ENCODE results near the gene TBL1X.

TBL1X gene

DNA sequence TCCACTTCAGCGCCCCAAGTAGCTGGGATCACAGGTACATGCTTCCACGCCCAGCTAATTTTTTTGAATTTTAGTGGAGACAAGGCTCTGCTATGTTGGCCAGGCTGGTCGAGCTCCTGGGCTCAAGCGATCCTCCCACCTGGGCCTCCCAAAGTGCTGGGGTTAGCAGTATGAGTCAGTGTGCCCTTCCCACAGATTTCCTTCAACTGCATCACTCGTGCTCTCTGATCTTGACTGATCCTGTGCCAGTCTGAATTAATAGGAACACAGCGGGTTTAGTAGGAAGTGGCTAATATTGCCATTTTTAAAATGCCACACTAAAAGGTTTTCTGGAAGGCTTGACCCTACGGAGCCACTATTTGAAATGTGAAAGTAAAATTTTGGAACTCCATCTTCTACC, 317.1 kb downstream of the TBL1X start:
- DNase-seq, result no peak

DNA sequence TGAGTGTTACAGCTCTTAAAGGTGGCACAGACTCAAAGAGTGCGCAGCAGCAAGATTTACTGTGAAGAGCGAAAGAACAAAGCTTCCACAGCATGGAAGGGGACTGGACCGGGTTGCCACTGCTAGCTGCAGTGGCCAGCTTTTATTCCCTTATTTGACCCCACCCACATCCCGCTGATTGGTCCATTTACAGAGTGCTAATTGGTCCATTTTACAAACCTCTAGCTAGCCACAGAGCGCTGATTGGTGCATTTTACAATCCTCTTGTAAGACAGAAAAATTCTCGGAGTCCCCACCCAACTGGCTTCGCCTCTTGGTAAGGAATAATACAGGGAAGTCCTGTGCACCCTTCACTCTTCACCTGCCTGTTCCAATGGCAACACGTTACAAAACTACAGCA, 319.5 kb downstream of the TBL1X start:
- DNase-seq, result no peak

DNA sequence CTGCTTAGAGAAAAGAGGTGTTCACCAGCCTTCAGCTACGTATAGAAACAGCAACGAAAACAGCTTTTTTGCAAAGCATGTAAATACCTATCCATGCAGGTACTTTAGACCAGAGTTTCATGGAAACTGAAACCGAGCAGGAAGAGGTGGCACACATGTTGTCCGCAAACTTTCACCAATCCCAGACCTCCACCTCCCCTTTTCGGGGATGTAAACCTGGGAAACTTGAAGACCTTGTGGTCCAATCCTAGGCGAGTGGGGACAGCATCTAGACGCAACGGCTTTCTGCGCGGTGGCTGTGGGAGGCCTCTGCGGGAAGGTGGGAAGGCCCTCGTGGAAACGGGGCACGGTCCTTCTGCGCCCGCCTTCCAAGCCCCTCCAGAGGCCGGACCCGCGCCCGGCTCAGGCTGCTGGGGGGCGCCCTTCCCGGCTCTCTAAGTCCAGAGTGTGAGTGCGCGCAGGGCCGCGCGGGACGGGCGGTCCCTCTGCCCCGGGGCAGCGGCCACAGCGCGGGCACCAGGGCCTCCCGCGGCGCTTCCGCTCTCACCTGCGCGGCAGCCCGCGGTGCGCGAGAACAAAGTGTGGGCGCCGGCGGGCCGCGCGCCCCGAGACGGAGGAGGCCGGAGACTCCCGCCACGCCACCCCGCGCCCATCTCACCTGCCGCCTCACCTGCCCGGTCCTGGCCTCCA, 320.5 kb downstream of the TBL1X start:
- DNase-seq, result peak in 1 of 2 experiments; percentile 42

DNA sequence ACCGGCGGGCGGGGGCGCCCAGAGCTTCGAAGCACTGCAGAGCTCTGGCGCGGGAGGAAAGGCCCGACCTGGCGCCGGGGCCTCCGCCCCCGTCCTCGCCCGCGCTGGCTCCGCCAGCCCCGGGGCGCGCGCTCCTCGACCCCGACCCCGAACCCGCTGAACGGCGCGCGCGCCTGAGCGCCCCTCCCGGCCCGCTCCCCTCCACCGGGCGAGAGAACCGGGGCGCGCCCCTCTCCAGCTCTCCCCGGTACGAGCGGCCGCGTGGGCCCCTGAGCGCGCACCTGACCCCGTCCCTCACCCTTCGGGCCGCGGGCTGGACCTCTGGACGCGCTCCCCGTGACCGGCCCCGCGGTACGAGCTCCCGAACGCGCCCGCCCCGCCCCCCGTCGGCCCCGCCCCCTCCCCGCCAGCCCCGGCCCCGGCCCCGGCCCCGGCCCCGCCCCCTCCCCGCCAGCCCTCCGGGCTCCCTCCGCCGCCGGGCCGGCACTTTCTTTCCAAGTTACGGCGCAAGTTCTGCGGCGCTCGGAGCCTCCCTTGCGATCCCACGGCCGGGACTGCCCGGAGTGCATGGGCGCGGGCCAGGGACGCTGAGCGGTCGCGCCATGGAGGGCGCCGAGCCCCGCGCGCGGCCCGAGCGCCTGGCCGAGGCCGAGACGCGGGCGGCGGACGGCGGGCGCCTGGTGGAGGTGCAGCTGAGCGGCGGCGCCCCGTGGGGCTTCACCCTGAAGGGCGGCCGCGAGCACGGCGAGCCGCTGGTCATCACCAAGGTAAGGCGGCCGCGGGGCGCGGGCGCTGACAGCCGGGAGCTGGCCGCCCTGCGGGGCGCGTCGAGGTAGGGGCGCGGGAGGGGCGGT, 321.3 kb downstream of the TBL1X start, which contains the start of gene SHROOM2:
TSS of gene SHROOM2 (plus strand) at position 486 of the 854 bp plus-strand sequence. CDS start at position 603, 117 bp downstream.
- DNase-seq, result peak in 1 of 2 experiments; percentile 66

DNA sequence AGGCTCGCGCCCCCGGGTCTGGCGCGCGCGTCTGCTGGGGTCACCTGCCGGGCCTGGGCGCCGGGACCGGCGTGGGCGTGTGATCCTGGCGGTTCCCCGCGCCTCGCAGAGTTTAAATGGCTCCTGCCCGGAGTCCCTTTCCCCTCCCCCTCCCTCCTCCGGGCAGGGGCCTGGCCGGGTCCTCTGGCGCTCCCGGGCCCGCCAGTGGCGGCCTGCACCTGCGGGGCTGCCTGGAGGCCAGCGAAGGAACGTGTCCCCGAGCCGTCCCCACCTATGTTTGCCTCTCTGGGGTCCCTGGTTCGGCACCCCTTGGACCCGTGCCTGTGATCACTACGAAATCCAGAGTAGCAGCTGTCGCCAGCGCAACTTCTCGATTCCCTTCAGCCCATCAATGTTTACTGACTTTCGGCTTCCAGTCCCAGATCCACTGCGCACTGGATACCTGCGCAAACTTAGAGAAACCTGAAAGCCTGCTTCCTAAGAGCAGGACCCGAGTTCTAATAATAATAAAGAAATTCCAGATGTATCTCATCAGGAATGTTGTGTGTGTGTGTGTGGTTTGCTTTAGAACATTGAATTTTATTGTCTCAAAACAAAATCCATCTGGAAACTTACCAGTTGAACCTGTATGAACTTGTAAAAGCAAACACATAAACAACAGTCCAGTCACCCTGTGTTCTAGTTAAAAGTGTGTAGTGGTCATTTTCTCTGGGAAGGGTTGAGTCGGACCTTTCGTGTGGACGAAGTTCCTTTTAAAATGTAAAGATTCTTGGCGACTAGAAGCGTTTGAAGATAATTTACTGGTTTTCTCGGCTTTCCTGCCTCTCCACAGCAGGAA, 322.2 kb downstream of the TBL1X start:
- peak; percentile 8 to 76 for DNase-seq

DNA sequence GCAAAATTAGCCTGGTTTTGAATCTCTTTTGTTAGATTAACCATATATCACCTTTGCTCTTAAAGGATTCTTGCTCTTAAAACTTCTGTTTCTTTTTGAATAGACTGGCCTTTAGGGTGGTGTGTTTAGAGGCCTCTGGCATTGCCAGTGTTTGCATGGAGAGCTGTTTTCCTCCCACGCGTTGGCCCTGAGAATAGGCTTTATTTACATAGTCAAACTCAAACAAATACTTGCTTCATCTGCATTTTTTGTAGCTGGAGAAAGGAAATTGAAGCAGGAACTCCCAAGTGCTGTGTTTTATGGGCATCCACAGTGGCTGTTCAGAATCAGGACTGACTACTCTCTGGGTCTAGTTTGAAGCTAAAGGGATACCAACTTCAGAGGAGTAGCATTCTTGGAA, 324.1 kb downstream of the TBL1X start:
- DNase-seq, result peak; percentile 94 to 96

DNA sequence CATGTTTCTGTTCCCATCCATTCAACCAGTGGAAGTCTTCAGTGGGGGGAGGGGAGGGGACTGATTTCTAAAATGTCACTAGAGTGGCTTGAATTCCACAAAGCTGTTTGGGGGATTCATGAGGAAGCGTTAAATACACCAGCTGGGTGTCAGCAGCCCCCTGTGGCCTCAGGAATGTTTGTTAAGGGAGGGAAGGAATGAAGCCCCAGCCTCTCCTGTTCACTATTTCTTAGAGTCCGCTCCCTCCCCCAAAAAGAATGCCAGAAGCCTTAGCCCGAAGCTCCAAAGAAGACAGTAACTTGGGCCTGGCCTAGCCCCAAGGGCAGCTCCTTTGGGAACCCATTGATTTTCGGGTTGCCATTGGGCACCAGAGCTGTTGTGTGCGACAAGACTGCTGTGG, 324.7 kb downstream of the TBL1X start:
- DNase-seq, result no peak

Measured in NCI-H526 (cell line).